RWPE2 (cell line): Measurements from ENCODE around the gene COL26A1.

Experiments
- ATAC-seq: fragments of 200-7000 bp; cut with Tn5 transposase; 3 replicates; pipeline ENCODE4 v1.9.1; 2021; ENCODE audit warnings: low read depth
- DNase-seq: peaks from one replicate; pipeline ENCODE4 v3.0.0-alpha.2; 2020; ENCODE audit warnings: low spot score
- H3K27ac ChIP-seq: fragments of 450-650 bp; 2 replicates; pipeline ENCODE4 v1.5.1; 2017; ENCODE audit warnings: mild to moderate bottlenecking; ENCODE audit not compliant: poor library complexity, severe bottlenecking
- H3K27me3 ChIP-seq: fragments of 250-450 bp; sonication (Bioruptor Pico); 2 replicates; pipeline ENCODE4 v1.5.1; 2021; ENCODE audit warnings: mild to moderate bottlenecking, moderate library complexity; ENCODE audit not compliant: insufficient read depth, poor library complexity, severe bottlenecking
- H3K36me3 ChIP-seq: fragments of 250-450 bp; sonication (Bioruptor Pico); 2 replicates; pipeline ENCODE4 v1.5.1; 2020; ENCODE audit warnings: low read depth, mild to moderate bottlenecking, moderate library complexity
- H3K4me1 ChIP-seq: fragments of 250-450 bp; sonication (Bioruptor Pico); 2 replicates; pipeline ENCODE4 v1.5.1; 2021; ENCODE audit warnings: mild to moderate bottlenecking, moderate library complexity; ENCODE audit not compliant: insufficient read depth, poor library complexity, severe bottlenecking
- H3K4me3 ChIP-seq: fragments of 250-450 bp; sonication (Bioruptor Pico); 2 replicates; pipeline ENCODE4 v1.5.1; 2021; ENCODE audit warnings: mild to moderate bottlenecking, moderate library complexity; ENCODE audit not compliant: severe bottlenecking
- H3K9me3 ChIP-seq: fragments of 250-450 bp; sonication (Bioruptor Pico); 2 replicates; pipeline ENCODE4 v1.5.1; 2021; ENCODE audit warnings: mild to moderate bottlenecking, moderate library complexity; ENCODE audit not compliant: severe bottlenecking
- TF ChIP-seq, protein P1 (sequence below): fragments of 450-650 bp; IDR thresholded peaks from one replicate; pipeline ENCODE4 v1.5.1; 2017; ENCODE audit warnings: mild to moderate bottlenecking, moderate library complexity; ENCODE audit not compliant: poor library complexity, severe bottlenecking

The COL26A1 gene

DNA sequence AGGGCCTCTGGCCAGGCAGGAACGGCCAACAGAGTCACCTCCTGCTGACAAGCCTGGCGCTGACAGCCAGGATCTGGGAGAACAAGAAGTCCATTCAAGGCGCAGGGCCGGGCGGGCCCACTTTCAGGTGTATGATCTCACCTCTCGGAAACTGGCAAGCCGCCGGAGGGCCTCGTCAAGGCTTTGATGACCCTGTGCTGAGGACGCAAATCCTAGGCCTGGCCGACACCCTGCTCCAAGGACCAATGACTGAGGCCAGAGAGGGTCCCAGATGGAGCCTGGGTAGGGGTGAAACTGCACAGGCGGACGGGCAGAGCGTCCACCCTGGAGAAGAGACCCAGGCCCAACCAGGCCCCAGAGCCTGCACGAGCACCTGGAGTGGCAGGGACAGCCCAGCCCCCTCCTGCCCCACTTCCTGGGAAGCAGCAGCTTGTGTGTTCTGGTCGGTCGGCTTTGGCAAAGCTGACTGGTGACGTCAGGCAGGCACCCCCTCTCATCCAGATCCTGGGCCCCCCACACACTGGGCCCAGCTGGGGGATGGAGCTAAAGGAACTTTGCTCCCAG, 235.8 kb downstream of the COL26A1 start:
- peak; percentile 74 for DNase-seq
- Histone ChIP-seq H3K9me3 (no peaks in the 10 kb centered on the region), H3K27ac (no peak overlapping the region), H3K27me3 (no peaks in the 10 kb centered on the region), H3K36me3 (no peaks in the 10 kb centered on the region), H3K4me3 (no peak overlapping the region), H3K4me1 (peaks cover 6% of the 10 kb centered on the region)
- peak; percentile 48; the same call in 2 of the 3 replicates for ATAC-seq
- TF ChIP-seq, protein P1, sequence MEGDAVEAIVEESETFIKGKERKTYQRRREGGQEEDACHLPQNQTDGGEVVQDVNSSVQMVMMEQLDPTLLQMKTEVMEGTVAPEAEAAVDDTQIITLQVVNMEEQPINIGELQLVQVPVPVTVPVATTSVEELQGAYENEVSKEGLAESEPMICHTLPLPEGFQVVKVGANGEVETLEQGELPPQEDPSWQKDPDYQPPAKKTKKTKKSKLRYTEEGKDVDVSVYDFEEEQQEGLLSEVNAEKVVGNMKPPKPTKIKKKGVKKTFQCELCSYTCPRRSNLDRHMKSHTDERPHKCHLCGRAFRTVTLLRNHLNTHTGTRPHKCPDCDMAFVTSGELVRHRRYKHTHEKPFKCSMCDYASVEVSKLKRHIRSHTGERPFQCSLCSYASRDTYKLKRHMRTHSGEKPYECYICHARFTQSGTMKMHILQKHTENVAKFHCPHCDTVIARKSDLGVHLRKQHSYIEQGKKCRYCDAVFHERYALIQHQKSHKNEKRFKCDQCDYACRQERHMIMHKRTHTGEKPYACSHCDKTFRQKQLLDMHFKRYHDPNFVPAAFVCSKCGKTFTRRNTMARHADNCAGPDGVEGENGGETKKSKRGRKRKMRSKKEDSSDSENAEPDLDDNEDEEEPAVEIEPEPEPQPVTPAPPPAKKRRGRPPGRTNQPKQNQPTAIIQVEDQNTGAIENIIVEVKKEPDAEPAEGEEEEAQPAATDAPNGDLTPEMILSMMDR, result no peak

DNA sequence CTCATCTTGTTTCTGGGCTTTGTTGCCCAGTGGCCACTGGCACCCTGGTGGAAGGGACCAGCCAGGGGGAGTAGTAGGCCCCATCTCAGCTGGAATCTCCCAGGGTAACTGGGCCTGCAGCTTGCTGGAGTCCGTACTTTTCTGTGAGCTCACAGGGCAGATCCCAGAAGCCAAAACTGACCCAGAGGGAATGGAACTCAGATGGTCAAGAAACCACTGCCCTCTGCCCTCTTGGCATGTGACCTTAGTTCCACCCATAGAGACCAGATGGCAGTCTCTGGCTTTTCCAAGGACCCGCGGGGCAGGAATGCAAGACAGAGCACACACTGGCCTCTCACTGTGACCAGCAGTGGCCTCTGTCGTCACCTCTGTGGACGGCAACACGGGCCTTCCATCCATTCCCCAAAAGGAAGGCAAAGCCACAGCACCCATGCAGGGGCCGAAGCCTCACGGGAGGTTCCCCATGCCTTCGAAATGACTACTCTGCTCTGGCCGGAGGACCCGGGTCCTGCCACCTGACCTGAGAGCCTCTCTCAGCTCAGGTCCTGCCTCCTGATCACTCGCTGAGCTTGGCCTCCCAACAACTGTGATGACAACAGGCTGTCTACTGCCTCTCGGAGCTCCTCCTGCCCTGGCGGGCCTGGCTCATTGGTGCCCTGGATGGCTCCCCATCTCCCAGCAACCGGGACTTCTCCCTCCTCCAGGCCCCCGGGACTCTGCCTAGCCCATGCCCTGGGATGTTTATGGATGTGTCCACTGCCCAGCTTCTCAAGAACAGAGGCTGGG, 236.5 kb downstream of the COL26A1 start:
- no peaks in the 10 kb centered on the region for H3K27me3 ChIP-seq

GRCh38 chr7:101599787-101600186, 237.1 kb downstream of the COL26A1 start:
- H3K27me3 ChIP-seq, result no peaks in the 10 kb centered on the region
- DNase-seq (no peak), ATAC-seq (no peak)
- TF ChIP-seq, protein P1, result no peak
- peaks cover 6% of the 10 kb centered on the region for H3K4me1 ChIP-seq
- no peak overlapping the region for H3K27ac ChIP-seq
- no peaks in the 10 kb centered on the region for H3K9me3 ChIP-seq
- no peak overlapping the region for H3K4me3 ChIP-seq
- H3K36me3 ChIP-seq, result no peaks in the 10 kb centered on the region

More for the DNA sequence above, 236.5 kb downstream of the COL26A1 start:
- peaks cover 6% of the 10 kb centered on the region for H3K4me1 ChIP-seq
- DNase-seq (no peak), ATAC-seq (no peak)
- TF ChIP-seq, protein P1, result no peak
- no peaks in the 10 kb centered on the region for H3K9me3 ChIP-seq
- H3K4me3 ChIP-seq, result no peak overlapping the region
- no peaks in the 10 kb centered on the region for H3K36me3 ChIP-seq
- H3K27ac ChIP-seq, result no peak overlapping the region

- Histone ChIP-seq H3K4me1 (peaks cover 6% of the 10 kb centered on the region), H3K27me3 (no peaks in the 10 kb centered on the region), H3K36me3 (no peaks in the 10 kb centered on the region), H3K4me3 (no peak overlapping the region), H3K9me3 (no peaks in the 10 kb centered on the region), H3K27ac (no peak overlapping the region)
- no peak for DNase-seq
- TF ChIP-seq, protein P1, result no peak
- ATAC-seq, result no peak
These were observed 239.4 kb downstream of the COL26A1 start for GRCh38 chr7:101602082-101602481.
